ENCODE data around the gene GGCX.
"Not testable (repeated sequence)": the region's sequence is repeated elsewhere in the genome, so short reads cannot be mapped to it uniquely, and the experiment has no call there.

The GGCX gene

GRCh38 chr2:85594715-85595300, 33.5 kb upstream of the GGCX start:
- DNase-seq (ENCODE audit: low read depth, low spot score): no peak

DNA sequence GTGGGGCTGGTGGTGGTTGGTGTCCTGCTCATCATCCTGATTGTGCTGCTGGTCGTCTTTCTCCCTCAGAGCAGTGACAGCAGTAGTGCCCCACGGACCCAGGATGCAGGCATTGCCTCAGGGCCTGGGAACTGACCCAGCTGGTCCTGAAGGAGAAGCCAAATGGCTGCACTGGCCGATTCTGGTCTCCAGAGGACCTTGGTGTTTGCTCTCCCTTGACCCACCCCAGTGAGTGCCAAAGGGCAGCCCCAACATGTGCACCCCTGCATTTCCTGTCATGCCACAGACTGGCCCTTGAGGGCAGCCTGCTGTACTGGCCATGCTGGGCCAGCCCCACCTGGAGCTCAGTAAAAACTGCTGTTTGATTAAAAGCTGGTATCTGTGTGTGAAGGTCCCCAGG, 31.7 kb upstream of the GGCX start:
- no peak for DNase-seq (ENCODE audit: low read depth, low spot score)

DNA sequence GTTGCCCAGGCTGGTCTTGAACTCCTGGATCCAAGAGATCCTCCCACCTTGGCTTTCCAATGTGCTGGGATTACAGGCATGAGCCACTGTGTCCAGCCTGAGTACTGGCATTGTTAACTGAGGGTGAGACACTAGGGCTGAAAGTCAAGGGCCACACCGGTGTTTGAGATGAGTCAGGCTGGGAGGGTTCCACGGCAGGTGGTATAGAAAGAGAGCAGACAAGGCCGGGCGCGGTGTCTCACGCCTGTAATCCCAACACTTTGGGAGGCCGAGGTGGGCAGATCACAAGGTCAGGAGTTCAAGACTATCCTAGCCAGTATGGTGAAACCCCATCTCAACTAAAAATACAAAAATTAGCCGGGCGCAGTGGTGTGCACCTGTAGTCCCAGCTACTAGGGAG, 31.0 kb upstream of the GGCX start:
- not testable (repeated sequence) for DNase-seq (ENCODE audit: low read depth, low spot score)

- DNase-seq (ENCODE audit: low read depth, low spot score): no peak
These were observed 30.3 kb upstream of the GGCX start for GRCh38 chr2:85591563-85591962.

DNA sequence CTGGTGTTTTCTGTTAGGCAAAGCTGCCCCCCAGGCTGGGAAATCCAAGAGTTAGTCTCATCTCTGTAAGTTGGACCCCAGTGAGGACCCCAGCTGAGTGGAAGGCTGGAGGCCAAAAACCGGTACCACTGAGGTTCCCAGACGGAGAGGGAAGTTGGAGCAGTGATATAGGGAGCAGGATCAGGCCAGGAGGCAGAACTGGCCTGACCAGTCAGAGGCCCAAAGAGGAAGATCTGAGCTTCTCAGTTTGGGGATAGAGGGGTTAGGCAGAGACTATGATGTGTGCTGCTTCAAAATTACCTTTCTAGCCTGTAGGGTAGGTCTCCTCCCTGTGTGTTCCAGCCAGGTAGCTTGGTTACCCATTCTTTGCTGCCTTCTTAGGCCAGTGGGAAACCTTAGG, 29.7 kb upstream of the GGCX start:
- no peak for DNase-seq (ENCODE audit: low read depth, low spot score)

GRCh38 chr2:85589982-85590791, 28.9 kb upstream of the GGCX start:
- DNase-seq (ENCODE audit: low read depth, low spot score): peak; percentile 100

GRCh38 chr2:85589181-85589580, 27.9 kb upstream of the GGCX start:
- DNase-seq (ENCODE audit: low read depth, low spot score): no peak

DNA sequence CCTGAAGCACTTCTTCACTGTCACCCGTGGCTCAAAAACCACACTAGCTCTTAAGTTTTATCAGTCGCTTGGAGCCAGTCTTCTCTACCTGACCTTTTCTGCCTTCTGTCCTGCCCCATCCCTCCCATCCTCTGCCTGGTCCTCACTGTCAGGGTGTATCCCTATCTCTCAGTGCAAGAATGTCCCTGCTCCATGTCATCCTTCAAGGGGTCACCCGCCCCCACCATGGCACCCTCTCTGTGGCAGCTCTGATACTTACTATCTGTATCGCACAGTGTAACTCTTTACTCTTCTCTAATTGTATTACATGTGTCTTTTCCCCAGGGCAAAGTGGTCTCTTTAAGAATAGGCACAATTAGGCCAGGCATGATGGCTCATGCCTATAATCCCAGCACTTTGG, 27.4 kb upstream of the GGCX start:
- no peak for DNase-seq (ENCODE audit: low read depth, low spot score)

GRCh38 chr2:85588236-85588635, 26.9 kb upstream of the GGCX start:
- no peak for DNase-seq (ENCODE audit: low read depth, low spot score)

- DNase-seq (ENCODE audit: low read depth, low spot score): no peak
These were observed 24.4 kb upstream of the GGCX start for GRCh38 chr2:85585781-85586105.

DNA sequence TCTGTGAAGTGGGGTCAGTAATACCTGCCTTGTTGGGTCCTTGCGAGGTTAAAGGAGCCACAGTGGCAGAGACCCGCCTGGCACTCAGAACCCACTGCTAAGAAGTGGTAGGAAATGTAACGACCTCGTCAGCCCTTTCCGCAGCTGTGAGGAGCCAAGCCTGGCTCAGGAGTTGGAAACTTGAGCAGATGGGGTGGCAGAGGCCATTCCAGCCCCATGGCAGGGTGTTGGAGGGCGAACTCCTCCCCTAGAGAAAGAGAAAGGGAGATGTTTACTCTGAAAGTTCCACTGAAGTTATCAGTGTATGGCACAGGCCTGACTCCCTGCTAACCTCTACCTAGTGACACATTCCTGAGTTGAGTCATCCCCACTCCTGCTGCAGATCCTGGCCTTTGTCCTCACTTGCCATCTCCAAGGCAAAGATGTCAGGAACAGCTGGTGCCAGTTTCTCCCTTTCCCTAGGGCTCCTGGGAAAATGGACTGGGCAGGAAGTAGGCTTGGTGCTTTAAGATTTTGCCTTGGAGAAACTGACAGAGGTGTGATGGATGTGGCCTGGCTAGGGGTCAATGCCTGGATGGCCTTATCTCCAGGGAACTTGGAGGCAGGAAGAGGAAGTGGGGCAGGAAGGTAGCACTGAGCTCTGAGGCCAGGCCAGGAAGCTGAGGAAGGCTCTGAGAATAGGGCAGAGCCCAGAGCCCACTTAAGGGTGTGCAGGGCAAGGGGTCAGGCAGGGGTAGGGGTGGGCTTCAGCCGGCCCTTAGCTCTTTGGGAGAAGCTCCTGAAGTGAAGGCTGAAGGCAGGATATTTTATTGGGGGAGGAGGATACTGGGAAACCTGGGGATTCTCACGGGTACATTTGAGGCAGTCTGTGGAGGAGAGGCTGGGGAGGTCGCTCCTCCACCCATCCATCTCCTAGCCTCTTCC, 23.8 kb upstream of the GGCX start:
- no peak for DNase-seq (ENCODE audit: low read depth, low spot score)

GRCh38 chr2:85584354-85584856, 23.1 kb upstream of the GGCX start, which contains the start of gene VAMP5:
VAMP5 (plus strand) TSS chr2:85584431; CDS start chr2:85584491, 60 bp downstream.
- no peak for DNase-seq (ENCODE audit: low read depth, low spot score)

DNA sequence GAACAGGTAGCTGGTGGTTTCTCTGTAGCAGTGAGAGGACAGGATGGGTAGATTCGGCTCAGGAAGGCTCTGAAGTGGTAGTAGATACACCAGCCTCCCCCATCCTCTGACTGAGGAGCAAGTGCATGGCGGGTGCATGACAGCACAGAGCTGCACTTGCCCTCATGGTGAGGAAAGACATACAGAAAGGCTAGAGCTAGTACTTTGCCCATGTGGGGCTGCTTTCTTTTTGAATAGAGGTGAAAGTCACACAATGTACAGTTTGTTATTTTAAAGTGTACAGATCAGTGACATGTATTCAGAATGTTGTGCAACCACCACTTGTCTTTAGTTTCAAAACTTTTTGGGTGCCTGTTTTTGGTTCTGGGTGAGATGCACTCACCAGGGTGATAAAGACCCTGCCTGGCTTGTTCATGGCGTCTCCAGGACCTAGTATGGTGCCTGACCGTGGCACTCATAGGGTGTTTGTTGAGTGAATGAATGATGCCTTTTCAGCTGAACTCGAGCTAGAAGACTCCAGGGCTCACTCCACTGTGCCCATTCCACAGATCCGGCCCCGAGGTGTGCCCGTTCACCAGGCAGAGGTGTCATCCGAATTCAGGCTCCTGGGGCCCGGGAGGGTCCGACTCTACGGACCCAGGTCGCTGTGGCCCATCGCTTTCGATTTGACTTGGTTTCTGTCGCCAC, 22.5 kb upstream of the GGCX start:
- no peak for DNase-seq (ENCODE audit: low read depth, low spot score)

DNA sequence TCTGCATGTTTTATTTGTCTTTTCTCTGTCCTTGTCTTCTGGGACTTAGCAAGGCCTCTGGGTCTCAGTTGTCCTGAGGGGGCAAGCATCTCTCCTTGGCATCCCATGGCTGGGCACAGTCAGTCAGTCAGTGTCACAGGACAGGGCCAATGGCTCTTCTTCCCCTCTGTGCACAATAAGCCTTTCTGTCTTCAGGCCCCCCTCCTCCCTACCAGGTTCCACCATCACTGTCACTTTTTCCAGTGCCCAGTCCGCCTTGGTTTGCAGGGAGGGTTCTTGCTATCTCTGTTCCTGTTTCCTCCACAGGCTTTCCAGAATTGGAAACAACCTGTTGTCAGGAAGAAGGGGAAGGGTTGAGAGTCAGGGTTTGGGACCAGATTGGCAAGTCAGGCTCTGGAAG, 21.2 kb upstream of the GGCX start:
- DNase-seq (ENCODE audit: low read depth, low spot score): no peak

- no peak for DNase-seq (ENCODE audit: low read depth, low spot score)
These were observed 18.9 kb upstream of the GGCX start for GRCh38 chr2:85580206-85580605.

- DNase-seq (ENCODE audit: low read depth, low spot score): peak; percentile 80
These were observed 18.1 kb upstream of the GGCX start for GRCh38 chr2:85579266-85579935.

DNA sequence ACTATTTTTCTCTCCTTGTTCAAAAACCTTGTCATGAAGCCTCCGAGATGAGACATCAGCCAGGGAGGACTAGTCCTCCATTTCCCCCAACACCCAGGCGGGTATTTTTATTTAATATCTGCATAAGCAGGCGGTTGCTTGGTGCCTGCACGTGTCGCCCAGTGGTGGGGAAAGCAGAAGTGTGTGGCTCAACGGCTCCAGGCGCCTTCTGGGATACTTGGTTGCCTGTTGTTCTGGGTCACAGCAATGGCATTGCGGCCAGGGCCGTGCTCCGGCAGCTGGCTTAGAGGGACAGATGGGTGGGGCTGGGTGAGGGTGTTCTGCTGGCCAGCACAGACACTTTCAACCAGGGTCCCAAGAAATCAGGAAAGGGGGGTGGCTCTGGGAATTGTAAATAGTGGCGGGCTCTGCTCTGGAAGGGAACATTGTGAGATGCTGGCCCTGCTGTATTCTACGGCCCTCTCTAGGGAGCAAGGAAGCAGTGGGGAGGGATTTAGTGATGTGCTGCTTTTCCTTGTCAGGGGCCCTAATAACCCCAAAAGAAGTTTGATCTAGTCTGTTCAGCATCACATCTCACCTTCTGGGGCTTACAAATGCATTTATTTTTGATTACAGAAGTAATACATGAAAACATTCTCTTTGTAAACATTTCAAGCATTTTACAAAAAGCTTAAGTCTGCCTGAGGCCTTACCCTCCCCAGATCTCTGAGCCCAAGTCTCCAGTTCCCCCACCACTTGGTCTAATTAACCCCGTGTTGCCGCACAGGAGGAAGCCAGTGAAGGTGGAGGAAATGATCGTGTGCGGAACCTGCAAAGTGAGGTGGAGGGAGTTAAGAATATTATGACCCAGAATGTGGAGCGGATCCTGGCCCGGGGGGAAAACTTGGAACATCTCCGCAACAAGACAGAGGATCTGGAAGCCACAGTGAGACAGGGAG, 17.2 kb upstream of the GGCX start:
- no peak for DNase-seq (ENCODE audit: low read depth, low spot score)

- DNase-seq (ENCODE audit: low read depth, low spot score): no peak
These were observed 16.3 kb upstream of the GGCX start, which contains the start of gene VAMP8 for GRCh38 chr2:85577386-85578242. VAMP8 (plus strand) TSS chr2:85577586; CDS start chr2:85577647, 61 bp downstream.

DNA sequence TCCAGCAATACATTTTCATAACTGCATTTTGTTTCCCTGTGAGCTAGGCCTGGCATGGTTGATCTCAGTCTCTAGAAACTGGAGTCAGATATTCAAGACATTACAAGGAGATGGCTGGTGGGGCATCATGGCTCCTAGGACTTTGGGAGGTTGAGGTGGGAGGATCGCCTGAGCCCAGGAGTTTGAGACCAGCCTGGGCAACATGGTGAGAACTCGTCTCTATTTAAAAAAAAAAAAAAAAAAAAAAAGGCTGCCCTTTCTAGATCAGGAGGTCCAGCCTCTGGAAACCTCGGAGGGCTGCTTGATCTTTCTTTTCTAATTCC, 15.7 kb upstream of the GGCX start:
- DNase-seq (ENCODE audit: low read depth, low spot score): no peak

All from brain pericyte (primary cell).